Right lobe of liver (tissue), 6 donors: Measurements from ENCODE around the gene RNF141. TPM values are rescaled to one million over a fixed set of nuclear protein-coding genes. Genes with fewer than 3 reads are reported as not detected.

Experiments used
- ATAC-seq, 4 donors: fragments of 200-7000 bp; cut with Tn5 transposase; one replicate each; pipeline ENCODE4 v1.9.1; 2020; ENCODE audit warnings: mild to moderate bottlenecking in 4 of 4, moderate library complexity in 4 of 4
- DNase-seq, 3 donors: peaks; one replicate each; pipeline ENCODE4 v3.0.0-alpha.2; 2020
- H3K27ac ChIP-seq, 3 donors: fragments of 200-600 bp; one replicate each; pipeline ENCODE4 v1.8.0; 2022
- H3K27me3 ChIP-seq, 2 donors: fragments of 200-600 bp; one replicate each; pipeline ENCODE4 v1.8.0; 2022
- H3K36me3 ChIP-seq, 4 donors: fragments of 200-600 bp; sonication (generic) in 1 of 4; one replicate each; pipeline versions ENCODE4 v1.5.1 to v1.8.0; 2017 to 2022; ENCODE audit warnings: control low read depth in 1 of 4
- H3K4me1 ChIP-seq, 4 donors: fragments of 200-600 bp; sonication (generic) in 1 of 4; one replicate each; pipeline versions ENCODE4 v1.5.1 to v1.8.0; 2017 to 2022; ENCODE audit warnings: control low read depth in 1 of 4
- H3K4me3 ChIP-seq, 3 donors: fragments of 200-600 bp; one replicate each; pipeline ENCODE4 v1.8.0; 2022
- H3K9me3 ChIP-seq, 4 donors: fragments of 200-600 bp; sonication (generic) in 1 of 4; one replicate each; pipeline versions ENCODE4 v1.5.1 to v1.8.0; 2017 to 2022; ENCODE audit warnings: control low read depth in 1 of 4
- POLR2A ChIP-seq: fragments of 450-650 bp; IDR thresholded peaks from one replicate; pipeline ENCODE4 v1.6.1; 2017; ENCODE audit warnings: antibody characterized with exemption, mild to moderate bottlenecking
- WGBS: methylation state at CpG from one replicate; pipeline ENCODE4 v1.1.6; 2018; ENCODE audit warnings: low coverage, low lambda C conversion rate; ENCODE audit not compliant: insufficient coverage; ENCODE audit errors: missing lambda C conversion rate; 5-methylcytosine and 5-hydroxymethylcytosine counted together
- intact Hi-C, 2 donors: fragments of 100-400 bp; cut with DNase I; formaldehyde crosslinking; loops; one replicate each; pipeline versions ENCODE4 v1.11.2 to v1.14.1; 2022
- total RNA-seq, 6 experiments: library from RNA; depleted of rRNA in 2 of 6; stranded (reverse); fragments of >200 nt in 2 of 6; fragmentation: NEBNext Ultra II Directional in 3 of 6; extraction: Animal tissue kit (Norgen Biotek cat#: 25700) in 3 of 6; gene quantifications; one replicate each; pipeline versions ENCODE4 v1.1.0 to v1.2.4, GENCODE V29; 2016 to 2023
- TF ChIP-seq, protein P1 (sequence below), 4 donors: fragments of 200-600 bp in 3 of 4; fragments of 450-650 bp in 1 of 4; IDR thresholded peaks; one replicate each; pipeline versions ENCODE4 v1.5.1 to v1.8.0; 2016 to 2022; ENCODE audit warnings: antibody characterized with exemption in 4 of 4, mild to moderate bottlenecking in 2 of 4
- donor health status: DM: no; HTN: yes; CAD: no.
- donor health status: DM: no; HTN: no; CAD: no.
- donor health status: DM: no; HTN: no; CAD: no.
- donor health status: DM: no; HTN: yes; CAD: no.
- donor health status: DM: no; HTN: yes; CAD: no.

Gene RNF141
- total RNA-seq, 6 experiments from 2014 or later: 11.2 to 21.0 (median 15.1) TPM

DNA sequence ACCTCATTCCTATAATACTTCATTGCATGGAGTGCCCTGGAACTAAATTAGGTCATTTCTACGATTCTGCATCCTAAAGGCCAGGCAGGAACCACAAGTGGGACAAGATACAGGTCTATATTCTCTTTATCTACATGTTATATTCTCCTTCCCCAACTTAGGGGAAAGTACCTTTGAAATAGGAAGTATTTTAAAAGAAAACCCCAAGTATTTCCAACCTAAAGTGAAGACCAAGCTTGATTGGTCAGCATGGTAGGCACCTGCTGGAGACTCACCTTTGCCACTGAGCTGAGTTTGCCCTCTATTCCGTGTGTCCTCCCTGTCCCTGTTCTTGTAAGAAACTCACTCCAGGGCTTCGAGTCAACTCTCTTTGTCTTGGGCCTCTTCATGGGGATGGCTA, 38.7 kb upstream of the RNF141 start:
- Histone ChIP-seq H3K27me3 (no peaks in the 10 kb centered on the region), H3K4me1 (no peaks in the 10 kb centered on the region), H3K36me3 (no peaks in the 10 kb centered on the region), H3K4me3 (no peak overlapping the region), H3K9me3 (no peaks in the 10 kb centered on the region), H3K27ac (no peak overlapping the region)
- TF ChIP-seq, protein P1, sequence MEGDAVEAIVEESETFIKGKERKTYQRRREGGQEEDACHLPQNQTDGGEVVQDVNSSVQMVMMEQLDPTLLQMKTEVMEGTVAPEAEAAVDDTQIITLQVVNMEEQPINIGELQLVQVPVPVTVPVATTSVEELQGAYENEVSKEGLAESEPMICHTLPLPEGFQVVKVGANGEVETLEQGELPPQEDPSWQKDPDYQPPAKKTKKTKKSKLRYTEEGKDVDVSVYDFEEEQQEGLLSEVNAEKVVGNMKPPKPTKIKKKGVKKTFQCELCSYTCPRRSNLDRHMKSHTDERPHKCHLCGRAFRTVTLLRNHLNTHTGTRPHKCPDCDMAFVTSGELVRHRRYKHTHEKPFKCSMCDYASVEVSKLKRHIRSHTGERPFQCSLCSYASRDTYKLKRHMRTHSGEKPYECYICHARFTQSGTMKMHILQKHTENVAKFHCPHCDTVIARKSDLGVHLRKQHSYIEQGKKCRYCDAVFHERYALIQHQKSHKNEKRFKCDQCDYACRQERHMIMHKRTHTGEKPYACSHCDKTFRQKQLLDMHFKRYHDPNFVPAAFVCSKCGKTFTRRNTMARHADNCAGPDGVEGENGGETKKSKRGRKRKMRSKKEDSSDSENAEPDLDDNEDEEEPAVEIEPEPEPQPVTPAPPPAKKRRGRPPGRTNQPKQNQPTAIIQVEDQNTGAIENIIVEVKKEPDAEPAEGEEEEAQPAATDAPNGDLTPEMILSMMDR (IDR thresholded peaks at IDR 0.05): no peak
- TF ChIP-seq POLR2A: no peak
- 65% methylated on average over 3 of the region's 3 CpGs for WGBS
- no peak for DNase-seq
- intact Hi-C loops: no loop called here
- ATAC-seq: no peak

DNA sequence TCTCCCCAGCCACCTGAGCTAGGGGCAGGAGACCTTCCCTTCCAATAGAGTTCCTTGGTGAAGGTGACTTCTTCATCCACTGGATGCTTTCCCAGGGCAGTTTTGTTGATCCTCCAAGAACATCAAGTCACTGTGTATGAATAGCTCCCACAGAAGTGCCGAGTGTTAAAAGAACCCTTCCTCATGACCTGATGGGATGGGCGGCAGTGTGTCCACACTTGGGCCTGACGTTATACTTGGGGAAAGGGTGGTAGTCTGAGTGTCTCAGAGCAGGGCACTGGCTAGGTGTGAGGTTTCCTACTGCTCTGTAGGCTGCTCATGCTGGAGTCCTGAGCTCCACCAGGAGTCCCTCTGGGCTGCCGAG, 35.0 kb upstream of the RNF141 start:
- H3K36me3 ChIP-seq: no peaks in the 10 kb centered on the region
- no peaks in the 10 kb centered on the region for H3K27me3 ChIP-seq
- no peaks in the 10 kb centered on the region for H3K9me3 ChIP-seq
- H3K4me3 ChIP-seq: no peak overlapping the region
- ATAC-seq: no peak
- intact Hi-C loops: no loop called here
- 77% methylated on average over 3 of the region's 4 CpGs for WGBS
- no peak overlapping the region for H3K27ac ChIP-seq
- DNase-seq: no peak
- TF ChIP-seq, protein P1 (IDR thresholded peaks at IDR 0.05): no peak
- TF ChIP-seq POLR2A: no peak
- H3K4me1 ChIP-seq: no peaks in the 10 kb centered on the region

DNA sequence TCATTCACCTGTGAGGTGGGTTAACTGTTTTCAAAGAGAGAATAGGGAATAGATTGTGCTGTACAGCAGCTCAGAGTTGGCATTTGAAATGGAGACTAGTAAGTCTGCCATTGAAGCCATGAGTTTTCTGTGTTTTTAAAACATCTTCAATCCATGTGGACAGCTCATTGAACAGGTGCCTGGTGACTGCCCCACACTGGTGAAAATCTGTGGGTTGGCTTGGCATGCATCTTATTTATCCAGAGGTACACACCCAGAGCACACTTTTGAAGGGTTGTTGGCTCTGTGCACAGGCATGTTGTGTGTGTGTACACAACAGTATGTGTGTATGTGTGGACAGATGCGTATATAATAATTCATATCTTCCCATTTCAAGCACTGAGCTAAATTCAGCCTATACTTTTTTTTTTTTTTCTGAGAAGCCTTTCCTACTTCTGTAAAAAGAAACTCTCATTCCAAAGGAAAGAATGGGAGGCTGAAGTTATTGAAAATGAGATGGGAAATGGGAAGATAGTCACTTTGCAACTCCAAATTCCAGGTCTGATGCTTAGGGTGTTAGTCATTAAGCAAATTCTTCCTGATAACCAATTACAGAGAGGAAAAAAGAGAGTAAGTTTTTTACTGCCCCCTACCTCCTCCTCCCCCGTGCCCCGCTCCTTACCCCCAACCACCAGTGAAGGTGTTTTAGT, 34.5 kb upstream of the RNF141 start:
- H3K36me3 ChIP-seq: no peaks in the 10 kb centered on the region
- H3K27me3 ChIP-seq: no peaks in the 10 kb centered on the region
- ATAC-seq: no peak
- no peaks in the 10 kb centered on the region for H3K4me1 ChIP-seq
- intact Hi-C loops: no loop called here
- no peak for DNase-seq
- TF ChIP-seq, protein P1 (IDR thresholded peaks at IDR 0.05): no peak
- no peak for TF ChIP-seq POLR2A
- no peaks in the 10 kb centered on the region for H3K9me3 ChIP-seq
- H3K4me3 ChIP-seq: no peak overlapping the region
- H3K27ac ChIP-seq: no peak overlapping the region
- WGBS: 86% methylated on average over 1 of the region's 3 CpGs

- H3K27ac ChIP-seq: no peak overlapping the region
- intact Hi-C loops: no loop called here
- H3K27me3 ChIP-seq: no peaks in the 10 kb centered on the region
- no peaks in the 10 kb centered on the region for H3K9me3 ChIP-seq
- ATAC-seq: peak in 1 of 4 donors; percentile 29
- TF ChIP-seq, protein P1 (IDR thresholded peaks at IDR 0.05): no peak
- TF ChIP-seq POLR2A: no peak
- H3K4me3 ChIP-seq: no peak overlapping the region
- 33% methylated on average over 1 of the region's 3 CpGs for WGBS
- no peaks in the 10 kb centered on the region for H3K36me3 ChIP-seq
- no peak for DNase-seq
- no peaks in the 10 kb centered on the region for H3K4me1 ChIP-seq
These were observed 32.6 kb upstream of the RNF141 start for GRCh38 chr11:10573556-10573955.

- H3K4me1 ChIP-seq: no peaks in the 10 kb centered on the region
- no peak for DNase-seq
- intact Hi-C loops: no loop called here
- H3K9me3 ChIP-seq: no peaks in the 10 kb centered on the region
- H3K27ac ChIP-seq: no peak overlapping the region
- H3K4me3 ChIP-seq: no peak overlapping the region
- no peaks in the 10 kb centered on the region for H3K36me3 ChIP-seq
- no peaks in the 10 kb centered on the region for H3K27me3 ChIP-seq
- ATAC-seq: no peak
- TF ChIP-seq POLR2A: no peak
- TF ChIP-seq, protein P1 (IDR thresholded peaks at IDR 0.05): no peak
These were observed 32.0 kb upstream of the RNF141 start for GRCh38 chr11:10573028-10573427.
